Fibroblast of mammary gland (primary cell): ENCODE data around the gene SNX8.
A peak's percentile ranks its signal among the peaks of the same experiment; 100 is the strongest.

Experiments
- DNase-seq: peaks from one replicate; pipeline ENCODE4 v3.0.0-alpha.2; 2010; ENCODE audit warnings: low read depth
- H3K4me3 ChIP-seq: 2 replicates; pipeline ENCODE4 v1.5.1; 2011; ENCODE audit warnings: low read depth, mild to moderate bottlenecking, low read length, moderate library complexity; ENCODE audit not compliant: control insufficient read depth
- CTCF ChIP-seq: conservative IDR thresholded peaks from 2 replicates; pipeline ENCODE4 v1.5.1; 2011; ENCODE audit warnings: low read depth, low read length, inconsistent platforms; ENCODE audit not compliant: control insufficient read depth, insufficient read depth

Gene SNX8

DNA sequence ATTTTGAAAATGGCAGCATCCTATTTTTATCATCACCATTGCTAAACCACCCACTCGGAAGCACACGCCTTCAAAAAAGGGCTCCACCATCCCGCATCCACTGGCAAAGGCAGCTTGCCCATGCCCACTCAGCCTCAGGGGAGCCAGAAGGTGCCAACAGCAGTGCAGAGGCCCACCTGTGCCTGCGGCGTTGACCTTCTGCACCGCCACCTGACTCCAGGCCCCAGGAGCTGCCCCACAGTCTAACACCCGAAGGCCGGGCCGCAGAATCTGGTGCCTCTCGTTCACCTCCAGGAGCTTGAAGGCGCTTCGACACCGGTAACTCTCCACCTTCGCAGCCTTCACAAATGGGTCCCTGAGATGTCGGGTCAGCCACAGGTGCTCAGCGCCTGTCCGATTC is 75.0 kb downstream of the SNX8 start:
- TF ChIP-seq CTCF = no peak
- H3K4me3 ChIP-seq = no peak overlapping the region
- DNase-seq = no peak

GRCh38 chr7:2237109-2237602 is 77.1 kb downstream of the SNX8 start:
- no peak for TF ChIP-seq CTCF
- H3K4me3 ChIP-seq = no peak overlapping the region
- no peak for DNase-seq

GRCh38 chr7:2233926-2234325 is 80.3 kb downstream of the SNX8 start:
- TF ChIP-seq CTCF = no peak
- H3K4me3 ChIP-seq = no peak overlapping the region
- peak; percentile 39 for DNase-seq

GRCh38 chr7:2232766-2233520 is 81.3 kb downstream of the SNX8 start, which contains the start of gene MAD1L1:
MAD1L1 (minus strand) TSS chr7:2232945; CDS start chr7:2230133, 2,812 bp downstream.
- DNase-seq = peak; percentile 86
- peak within 1 kb of the TSS; percentile 72 for H3K4me3 ChIP-seq
- no peak for TF ChIP-seq CTCF

GRCh38 chr7:2231992-2232765 is 82.1 kb downstream of the SNX8 start:
- no peak for TF ChIP-seq CTCF
- H3K4me3 ChIP-seq = peak overlapping the region; percentile 72
- DNase-seq = no peak

DNA sequence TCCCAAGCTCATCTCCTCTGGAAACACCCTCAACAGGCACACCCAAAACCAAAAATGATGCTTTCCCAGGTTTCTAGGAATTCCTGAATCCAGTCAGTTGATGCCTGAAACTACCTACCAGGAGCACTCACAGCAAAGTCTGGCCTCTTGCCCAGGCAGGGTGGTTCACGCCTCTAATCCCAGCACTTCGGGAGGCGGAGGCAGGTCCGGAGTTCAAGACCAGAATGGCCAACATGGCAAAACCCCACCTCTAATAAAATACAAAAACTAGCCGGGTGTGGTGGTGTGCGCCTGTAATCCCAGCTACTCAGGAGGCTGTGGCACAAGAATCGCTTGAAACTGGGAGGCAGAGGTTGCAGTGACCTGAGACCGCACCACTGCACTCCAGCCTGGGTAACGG is 83.4 kb downstream of the SNX8 start:
- no peak overlapping the region for H3K4me3 ChIP-seq
- TF ChIP-seq CTCF = no peak
- DNase-seq = no peak
